GM19043 (cell line): Measurements from ENCODE around the gene MMAB.

Source experiments
- ATAC-seq: cut with Tn5 transposase; IDR thresholded peaks from one replicate; pipeline ENCODE4 v1.9.1; 2021; ENCODE audit warnings: low read depth; ENCODE audit not compliant: unreplicated experiment

Gene MMAB

DNA sequence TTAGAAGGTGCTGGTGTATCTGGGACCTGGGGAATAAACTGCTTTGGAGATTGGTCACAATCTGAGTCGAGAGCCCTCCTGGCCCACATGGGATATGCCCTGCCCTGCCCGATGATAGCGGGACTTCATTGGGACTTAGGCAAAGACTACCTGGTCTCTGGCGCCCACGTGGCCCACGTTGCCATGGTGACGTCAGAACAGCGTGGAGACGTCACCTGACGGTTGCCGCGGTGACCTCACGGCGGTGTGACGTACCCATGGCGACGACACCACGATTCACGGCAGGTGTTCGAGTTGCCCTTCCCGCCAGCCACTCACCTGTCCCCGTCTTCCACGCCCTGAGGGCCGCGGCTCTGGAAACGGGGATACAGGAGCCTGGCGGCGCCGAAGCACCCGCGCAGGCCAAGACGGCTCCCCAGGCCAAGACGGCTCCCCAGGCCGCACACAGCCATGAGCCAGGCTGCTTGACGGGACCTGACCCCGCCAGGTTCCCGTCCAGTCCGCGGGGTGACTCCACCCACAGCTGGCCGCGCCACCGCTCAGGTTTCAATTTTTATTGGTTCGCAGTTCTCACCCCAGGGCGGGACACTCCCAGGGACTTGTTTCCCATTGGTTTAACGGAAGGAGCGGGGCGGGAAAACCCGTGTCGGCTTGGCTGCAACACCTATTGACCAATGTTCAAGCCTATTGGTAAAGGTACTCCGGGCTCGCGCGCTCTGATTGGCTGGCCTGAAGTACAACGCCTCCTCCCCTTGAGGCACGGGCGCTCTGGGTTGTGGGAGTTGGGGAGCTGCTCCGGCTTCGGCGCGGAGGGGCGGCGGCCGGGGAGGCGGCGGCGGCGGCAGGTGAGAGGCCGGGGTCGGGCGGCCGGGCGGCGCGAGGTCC is at the start of gene MMAB, which contains the start of gene MVK:
Gene MMAB, minus strand, starts transcription at position 476 of the 885 bp plus-strand sequence. Its CDS starts 24 bp downstream, at position 452.
Gene MVK, plus strand, starts transcription at position 766 of the 885 bp plus-strand sequence. CDS start 1,029 bp downstream, outside the sequence.
- ATAC-seq: peak; percentile 97

DNA sequence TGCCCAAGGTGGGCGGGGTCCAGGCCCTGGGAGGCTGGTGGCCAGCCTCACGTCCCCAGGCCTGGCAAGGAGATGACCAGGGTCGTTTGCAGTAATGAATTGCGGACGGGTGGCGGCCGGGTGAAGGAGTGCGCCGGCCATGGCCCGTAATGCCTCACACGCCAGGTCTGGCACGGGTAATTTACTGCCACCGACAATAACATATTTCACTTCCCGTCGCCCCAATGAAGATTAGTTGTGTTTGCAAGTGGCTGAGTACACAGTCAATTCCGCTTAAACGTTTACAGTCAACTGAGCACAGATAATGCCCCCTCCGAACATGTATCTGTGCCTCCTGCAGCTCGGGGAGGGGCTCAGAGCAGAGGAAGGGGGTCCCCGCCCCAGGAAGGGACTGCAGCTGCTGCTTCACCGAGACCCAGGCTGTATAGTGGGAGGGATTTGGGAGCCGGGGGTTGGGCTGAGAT is 48.6 kb upstream of the MMAB start:
- no peak for ATAC-seq

DNA sequence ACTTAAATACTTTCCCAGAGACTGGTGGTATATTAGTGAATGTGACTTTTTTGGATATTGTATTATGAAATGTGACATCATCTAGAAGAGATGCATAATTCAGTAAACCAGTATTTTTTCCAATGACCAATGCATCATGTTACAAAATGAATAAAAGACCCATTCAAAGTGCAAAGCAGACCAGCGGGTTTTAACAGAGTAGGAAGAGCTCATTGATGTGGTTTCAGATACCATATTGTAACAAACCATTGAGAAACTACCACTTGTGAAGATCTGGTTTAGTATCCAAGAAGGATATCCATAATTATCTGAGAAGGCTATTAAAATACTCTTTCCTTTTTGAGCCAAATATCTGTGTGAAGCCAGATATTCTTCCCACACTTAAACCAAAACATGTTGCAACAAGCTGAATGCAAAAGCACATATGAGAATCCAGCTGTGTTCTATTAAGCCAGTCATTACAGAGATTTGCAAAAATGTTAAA is 47.9 kb upstream of the MMAB start:
- no peak for ATAC-seq

DNA sequence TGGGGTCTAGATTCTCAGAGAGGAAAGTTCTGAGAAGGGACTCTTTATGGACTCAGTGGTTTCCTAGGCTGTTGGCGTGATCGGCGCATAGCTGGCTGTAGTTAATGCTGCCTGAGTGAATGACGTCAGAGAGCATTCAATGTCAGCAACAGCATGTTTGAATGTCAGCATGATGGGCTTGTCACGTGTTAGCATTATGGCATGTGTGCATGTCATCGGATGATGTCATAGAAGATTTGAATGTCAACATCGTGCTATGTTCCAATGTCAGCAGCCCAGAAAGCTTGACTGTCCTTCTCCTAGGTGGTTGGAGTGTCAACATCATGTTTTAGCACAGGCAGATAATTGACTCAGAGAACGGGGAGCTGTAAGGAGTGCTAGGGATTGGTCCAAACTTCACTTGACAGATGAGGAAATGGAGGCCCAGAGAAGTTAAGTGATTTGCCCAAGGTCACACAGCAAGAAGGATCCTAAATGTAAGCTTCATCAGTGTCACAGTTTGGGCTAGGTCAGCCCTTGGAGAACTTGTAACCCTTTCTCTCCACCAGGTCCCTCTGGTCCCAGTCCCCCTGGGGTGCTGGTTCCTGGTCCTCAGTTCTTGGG is 45.8 kb upstream of the MMAB start:
- ATAC-seq: no peak

DNA sequence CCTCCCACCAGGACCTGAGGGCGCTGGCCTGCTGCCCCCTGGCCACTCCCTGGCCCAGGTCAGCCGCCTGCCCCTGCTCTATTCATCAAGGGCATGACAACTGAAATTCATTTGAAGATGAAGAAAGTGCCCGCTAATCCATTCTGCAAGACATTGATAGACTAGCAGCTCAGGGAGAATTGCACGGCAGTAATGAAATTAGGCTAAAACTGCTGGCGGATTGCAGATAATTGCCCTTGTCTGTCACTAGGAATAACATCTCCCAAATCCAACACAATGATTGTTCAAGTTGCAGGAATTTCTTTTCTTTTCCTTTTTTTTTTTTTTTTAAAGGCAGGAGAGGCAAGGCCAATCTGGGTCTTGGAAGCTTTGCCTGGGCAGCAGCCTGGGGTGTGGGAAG is 44.8 kb upstream of the MMAB start:
- ATAC-seq: no peak

DNA sequence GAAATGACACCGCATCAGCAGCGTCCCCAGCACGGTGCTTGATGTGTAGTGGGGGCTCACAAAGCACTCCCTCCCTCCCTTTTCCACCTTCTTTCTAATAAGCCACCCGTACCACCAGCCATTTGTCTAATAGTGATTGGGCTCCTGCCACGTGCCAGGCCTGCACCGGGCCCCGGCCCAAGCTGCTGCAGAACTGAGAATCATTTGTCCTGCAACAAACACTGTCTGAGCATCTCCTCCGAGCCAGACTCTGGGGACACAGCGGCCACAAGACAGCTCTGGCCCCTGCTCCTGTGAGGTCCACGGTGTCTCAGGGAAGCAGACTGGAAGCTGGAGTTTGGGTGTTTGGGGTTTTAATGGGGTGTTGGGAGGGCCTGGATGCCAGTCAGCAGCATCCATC is 44.2 kb upstream of the MMAB start:
- ATAC-seq: no peak

DNA sequence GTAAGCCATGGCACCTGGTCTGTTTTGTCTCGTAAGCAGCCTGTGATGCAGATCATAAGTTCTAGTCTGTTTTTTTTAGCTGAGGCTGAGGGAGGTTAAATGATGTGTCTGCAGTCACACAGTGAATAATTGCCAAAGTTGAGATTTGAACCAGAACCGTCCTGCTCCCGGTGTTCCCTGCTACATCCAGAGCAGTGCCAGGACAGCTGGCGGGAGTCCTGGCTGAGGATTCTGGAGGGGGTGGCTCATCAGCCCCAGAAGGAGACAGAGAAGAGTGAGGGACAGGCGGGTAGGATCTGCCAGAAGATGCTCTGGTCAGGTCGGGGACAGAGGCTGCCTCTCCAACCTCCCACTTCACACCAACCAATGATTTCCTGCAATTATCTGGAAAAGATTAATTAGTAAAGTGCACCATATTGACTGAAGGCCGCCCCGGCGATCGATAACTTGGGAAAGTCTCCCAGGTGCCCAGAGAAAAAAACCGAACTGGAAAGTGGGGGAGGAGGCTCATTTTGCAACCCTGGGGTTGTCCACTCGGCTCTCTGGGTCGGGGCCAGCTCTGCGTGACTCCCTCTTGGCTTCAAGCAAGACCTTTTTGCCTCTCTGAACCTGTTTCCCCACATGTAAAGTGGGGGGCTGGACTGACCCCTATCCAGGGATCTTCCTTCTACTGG is 42.4 kb upstream of the MMAB start:
- ATAC-seq: no peak

DNA sequence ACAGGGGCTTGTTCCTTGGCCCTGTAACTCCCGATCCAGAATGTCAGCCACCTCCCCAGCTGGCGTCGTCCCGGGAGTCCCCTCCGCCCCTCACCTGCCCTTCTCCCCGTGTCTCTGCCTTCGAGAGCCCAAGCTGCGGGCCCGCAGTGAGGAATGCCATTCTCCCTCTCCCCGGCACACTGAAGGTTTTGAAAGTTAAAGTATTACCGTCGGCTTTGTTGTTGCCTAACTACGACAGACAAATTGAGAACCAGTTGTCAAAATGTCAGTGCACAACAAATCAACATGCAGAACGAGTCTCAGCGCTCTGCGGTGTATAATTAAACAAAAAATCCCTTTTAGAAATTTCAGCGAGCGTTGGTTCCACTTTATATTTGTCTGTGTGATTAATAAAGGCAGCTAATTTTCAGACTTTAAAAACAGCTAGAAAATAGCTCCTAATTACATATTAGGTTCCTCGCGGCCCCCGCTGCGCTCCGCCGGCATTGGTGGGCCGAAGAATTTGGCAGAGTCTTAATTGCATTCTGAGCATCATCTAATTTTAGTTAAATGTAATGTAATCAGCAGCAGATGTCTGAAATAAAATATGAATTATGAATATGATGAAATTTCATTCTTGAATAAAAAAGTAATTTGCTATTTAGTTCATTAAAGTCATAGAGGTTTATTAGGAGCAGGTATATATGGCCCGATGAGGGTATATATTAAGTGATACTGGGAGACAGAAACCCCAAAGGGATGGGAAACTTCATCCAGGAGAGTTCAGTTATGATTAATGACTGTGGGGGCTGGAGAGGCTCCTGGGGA is 40.5 kb upstream of the MMAB start:
- no peak for ATAC-seq

DNA sequence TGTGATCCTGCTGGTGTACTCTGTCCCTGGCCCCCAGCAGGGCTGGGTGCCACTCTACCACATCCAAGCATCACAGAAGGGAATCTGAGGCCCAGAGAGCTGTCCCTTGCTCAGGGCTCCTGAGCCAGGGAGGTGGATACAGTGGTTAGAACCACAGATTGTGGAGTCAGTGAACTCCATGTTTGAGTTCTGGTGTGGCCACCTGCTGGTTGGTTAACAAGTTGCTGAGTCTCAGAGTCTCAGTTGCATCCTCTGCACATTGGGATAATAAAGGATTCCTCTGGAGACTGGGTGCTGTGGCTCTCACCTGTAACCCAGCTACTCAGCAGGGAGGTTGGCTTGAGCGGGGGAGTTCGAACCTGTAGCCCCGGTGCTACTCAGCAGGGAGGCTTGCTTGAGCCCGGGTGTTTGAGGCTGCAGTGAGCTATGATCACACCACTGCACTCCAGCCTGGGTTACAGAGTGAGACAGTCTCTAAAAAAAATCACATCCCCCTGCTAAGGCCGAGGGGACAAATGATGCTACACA is 39.7 kb upstream of the MMAB start:
- no peak for ATAC-seq

DNA sequence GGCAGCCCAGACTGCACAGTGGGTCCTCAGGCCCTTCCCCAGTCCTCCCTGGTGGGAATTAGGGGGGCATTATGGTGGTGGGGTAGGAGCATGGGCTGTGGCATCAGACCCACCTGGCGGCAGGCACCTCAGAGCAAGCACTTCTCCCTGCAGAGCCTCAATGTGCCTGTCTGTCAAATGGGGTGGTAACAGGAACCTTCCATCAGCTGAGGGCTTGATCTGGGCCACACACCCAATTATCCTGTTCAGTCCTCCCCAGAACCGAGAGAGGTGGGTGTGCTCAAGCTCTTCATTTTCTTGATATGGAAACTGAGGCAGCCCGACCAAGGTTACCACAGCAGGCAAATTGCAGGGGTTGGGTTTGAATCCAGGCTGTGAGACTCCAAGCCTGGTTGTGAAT is 38.7 kb upstream of the MMAB start:
- no peak for ATAC-seq

DNA sequence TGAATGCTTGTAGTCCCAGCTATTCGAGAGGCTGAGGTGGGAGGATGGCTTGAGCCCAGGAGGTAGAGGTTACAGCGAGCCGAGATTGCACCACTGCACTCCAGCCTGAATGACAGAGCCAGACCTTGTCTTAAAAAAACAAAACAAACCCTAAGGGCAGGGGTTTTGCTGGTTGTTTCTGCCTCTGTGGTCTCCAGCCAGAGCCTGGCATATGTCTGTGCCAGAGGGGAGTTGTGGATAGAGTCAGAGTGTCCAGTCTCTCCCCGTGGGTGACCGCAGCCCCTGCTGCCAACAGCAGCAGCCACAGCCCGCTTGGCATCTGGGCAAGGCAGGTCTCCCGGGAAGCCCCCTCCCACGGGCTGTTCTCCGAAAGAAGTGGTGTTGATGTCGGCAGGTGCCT is 37.9 kb upstream of the MMAB start:
- no peak for ATAC-seq

DNA sequence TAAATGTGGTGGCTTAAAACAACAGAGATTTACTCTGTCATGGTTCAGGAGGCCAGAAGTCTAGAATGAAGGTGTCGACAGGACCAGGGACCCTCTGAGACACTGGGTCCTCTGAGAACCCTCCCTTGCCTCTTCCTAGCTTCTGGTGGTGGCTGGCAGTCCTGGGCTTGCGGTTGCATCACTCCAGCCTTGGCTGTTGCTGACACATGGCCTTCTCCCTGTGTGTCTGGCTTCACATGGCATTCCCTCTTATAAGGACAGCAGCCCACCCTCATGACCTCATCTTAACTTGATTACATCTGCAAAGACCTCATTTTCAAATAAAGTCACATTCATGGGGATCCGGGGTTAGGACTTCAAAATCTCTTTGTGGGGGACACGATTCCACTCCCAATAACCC is 37.2 kb upstream of the MMAB start:
- ATAC-seq: no peak

DNA sequence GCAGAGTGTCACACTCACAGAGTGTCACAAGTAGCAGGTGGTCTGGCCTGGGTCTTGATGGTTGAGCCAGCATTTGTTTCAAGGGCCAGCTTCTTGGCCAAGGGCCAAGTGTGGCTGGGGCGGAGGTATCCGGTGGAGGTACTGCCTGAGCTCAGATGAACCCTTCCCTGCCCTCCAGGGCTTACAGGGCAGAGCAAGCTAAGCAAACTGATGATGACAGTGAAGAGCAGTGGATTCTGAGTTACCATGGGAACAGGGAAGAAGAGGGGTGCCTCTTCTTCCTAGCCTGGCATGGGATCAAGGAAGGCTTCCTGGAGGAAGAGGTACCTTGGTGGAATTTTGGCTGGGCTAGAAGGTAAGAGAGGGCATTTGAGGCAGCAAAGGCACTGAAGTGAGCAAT is 36.0 kb upstream of the MMAB start:
- ATAC-seq: no peak

DNA sequence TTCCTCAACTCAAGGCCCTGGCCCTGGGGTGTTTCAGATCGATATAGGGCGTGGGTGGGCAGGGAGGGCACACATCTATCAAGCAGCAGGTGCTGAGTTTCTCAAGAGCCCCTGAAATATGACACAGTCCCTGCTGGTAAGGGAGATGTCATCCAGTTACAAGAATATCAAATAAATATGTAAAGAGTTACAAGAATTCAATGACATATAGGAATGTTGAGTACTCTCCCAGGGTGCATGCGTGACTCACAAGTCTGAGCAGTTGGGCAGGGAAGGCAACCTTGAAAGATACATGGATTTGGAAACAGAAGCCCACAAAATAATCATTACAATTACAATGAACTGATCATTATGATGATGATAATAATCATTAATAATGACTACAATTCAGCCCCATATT is 35.5 kb upstream of the MMAB start:
- no peak for ATAC-seq

DNA sequence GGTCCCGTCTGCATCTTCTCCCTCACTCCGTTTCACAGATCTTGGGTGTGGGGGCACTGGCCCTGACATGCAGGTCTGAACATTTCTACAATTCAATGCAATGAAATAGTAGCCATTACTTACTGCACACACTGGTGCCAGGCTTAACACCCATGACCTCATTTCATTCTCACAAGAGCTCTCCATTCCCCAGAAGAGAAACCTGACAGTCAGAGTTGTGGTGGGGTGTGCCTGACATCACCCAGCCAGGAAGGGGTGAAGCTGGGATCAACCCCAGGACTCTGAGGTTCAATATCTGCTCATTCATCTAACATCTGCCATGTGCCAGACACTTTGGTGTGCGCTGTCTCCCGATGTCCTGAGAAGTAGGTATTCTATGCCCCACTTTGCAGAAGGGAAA is 35.0 kb upstream of the MMAB start:
- no peak for ATAC-seq

DNA sequence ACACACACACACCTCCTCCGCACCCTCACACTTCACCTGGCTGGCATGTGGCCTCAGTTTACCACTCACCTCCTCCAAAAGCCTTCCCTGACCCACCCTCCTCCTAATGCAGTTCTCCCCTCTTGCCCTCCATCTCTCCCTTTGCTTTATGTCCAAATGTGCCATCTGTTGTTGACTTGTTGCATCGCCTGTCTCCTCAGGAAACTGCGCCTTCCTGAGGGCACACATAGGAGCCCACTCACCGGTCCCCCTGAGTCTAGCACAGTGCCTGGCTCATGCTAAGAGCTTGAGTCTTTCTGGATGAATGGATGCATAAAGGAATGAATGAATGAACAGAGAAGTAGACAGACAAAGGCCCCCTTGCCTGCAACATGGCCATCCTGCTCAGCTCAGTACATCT is 34.3 kb upstream of the MMAB start:
- ATAC-seq: no peak

DNA sequence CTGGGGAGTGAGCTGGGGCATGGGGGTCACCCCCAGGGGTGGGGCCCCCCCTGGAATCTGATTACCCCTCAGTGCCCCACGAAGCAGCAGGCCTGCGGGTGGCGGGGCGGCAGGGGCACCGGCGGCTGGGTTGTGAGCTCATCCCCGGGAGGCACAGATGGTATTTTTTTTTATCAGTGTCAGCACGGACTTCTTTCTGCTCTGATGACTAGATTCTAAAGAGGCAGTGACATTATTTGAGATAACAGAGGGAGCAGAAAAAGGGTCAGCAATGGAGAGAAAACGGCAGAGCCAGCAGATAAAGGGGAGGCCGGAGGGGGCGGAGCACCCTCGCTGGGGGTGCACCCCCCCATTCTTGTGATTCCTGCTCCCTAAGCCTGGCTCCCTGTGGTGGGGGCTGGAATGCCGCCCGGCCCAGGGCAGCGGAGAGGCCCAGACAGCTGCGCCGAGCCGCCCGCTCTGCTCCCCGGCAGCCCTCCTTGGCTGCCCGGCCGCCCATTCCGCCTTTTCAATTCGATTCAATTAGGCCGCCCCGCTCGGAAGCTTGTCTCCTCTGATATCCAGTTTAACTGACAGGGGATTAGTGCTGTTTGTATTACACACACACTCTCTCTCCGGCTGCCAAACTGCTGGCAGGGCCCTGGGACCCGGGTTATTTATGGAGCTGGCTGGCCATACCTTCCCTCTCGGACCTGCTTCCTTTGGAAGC is 33.2 kb upstream of the MMAB start:
- ATAC-seq: no peak

DNA sequence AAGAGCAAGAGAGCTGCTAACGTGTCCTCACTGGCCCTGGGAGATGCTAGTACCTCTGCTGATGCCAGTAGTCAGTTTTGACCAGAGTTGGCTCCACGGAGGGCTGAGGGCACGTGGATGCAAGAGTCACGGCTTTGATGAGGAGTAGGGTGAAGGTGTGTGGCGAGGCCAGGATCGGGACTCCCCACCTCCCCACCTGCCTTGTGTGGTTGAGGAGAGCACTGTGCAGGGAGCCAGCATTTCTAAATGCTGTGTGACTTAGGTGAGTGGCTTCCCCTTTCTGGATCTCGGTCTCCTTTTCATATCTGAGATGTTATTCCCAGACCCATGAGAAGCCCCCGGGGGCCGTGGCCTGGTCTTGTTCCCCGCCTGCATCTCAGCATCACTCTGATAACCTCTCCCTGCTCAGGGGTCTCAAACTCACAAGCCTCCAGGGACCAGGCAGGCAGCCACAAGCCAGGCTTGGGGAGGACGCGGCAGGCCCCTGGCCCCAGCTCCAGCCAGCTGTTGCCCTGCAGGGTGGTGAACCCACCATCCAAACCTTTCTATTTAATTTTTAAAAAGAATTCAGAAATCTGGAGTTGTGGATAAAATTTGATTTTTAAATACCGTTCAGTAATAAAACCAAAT is 32.4 kb upstream of the MMAB start:
- ATAC-seq: no peak

DNA sequence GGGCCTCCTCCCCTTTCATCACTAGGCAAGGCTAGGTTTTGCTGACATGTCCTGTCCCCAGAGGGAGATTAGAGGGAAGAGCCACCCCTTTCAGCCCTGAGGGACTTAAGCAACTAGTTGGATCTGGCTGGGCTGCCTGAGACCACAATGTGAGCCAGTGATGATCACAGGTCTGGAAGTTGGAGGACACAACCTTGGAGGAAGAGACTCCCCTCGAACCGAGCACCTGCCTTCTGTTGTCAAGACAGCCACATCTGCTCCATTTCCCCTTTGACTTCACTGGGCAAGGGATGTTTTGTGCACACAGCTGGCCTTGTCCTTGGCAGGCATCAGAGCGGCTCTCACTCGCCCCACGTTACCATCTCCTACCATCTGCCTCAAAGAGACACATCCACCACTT is 31.7 kb upstream of the MMAB start:
- ATAC-seq: no peak
